Measurements from ENCODE around the gene CEL.
"Not testable (repeated sequence)": the region's sequence is repeated elsewhere in the genome, so short reads cannot be mapped to it uniquely, and the experiment has no call there.

The CEL gene

DNA sequence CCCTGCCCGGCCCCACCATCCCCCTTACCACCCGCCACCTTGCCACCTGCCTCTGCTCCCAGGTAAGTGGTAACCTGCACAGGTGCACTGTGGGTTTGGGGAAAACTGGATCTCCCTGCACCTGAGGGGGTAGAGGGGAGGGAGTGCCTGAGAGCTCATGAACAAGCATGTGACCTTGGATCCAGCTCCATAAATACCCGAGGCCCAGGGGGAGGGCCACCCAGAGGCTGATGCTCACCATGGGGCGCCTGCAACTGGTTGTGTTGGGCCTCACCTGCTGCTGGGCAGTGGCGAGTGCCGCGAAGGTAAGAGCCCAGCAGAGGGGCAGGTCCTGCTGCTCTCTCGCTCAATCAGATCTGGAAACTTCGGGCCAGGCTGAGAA is at the start of gene CEL:
Gene CEL (plus strand): TSS at position 218 of the 382 bp plus-strand sequence. CDS start 22 bp downstream, at position 240.
- H3K36me3 ChIP-seq (ENCODE audit: control insufficient read depth, low read depth, low read length); H3K27me3 ChIP-seq (ENCODE audit: control insufficient read depth, insufficient read depth, low read length); H3K4me3 ChIP-seq (ENCODE audit: low read length); H3K27ac ChIP-seq (ENCODE audit: low read length); H3K9ac ChIP-seq (ENCODE audit: low read length); H3K9me3 ChIP-seq (ENCODE audit: control insufficient read depth, low read depth, low read length): not testable (repeated sequence)
- H3K4me1 ChIP-seq (ENCODE audit: control insufficient read depth, low read depth, low read length) = peaks cover 13% of the 10 kb centered on the region

DNA sequence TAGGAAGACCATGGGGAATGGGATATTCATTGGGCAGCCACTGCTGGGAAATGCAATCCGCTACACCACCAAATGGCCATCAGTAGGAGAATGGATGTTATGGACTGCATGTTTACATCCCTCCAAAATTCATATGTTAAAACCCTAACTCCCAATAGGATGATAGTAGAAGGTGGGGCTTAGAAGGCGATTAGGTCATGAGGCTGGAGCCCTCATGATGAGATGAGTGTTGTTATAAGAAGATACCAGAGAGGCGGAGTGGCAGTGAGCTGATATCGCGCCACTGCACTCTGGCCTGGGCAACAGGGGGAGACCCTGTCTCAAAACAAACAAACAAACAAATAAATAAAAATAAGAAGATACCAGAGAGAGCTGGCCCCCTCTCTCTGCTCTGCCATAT is 47.1 kb upstream of the CEL start:
- H3K4me3 ChIP-seq (ENCODE audit: low read length) = no peak overlapping the region
- H3K27me3 ChIP-seq (ENCODE audit: control insufficient read depth, insufficient read depth, low read length) = peaks cover 4% of the 10 kb centered on the region
- no peak overlapping the region for H3K9ac ChIP-seq (ENCODE audit: low read length)
- H3K36me3 ChIP-seq (ENCODE audit: control insufficient read depth, low read depth, low read length) = no peaks in the 10 kb centered on the region
- H3K9me3 ChIP-seq (ENCODE audit: control insufficient read depth, low read depth, low read length) = no peaks in the 10 kb centered on the region
- no peak overlapping the region for H3K27ac ChIP-seq (ENCODE audit: low read length)
- no peaks in the 10 kb centered on the region for H3K4me1 ChIP-seq (ENCODE audit: control insufficient read depth, low read depth, low read length)

DNA sequence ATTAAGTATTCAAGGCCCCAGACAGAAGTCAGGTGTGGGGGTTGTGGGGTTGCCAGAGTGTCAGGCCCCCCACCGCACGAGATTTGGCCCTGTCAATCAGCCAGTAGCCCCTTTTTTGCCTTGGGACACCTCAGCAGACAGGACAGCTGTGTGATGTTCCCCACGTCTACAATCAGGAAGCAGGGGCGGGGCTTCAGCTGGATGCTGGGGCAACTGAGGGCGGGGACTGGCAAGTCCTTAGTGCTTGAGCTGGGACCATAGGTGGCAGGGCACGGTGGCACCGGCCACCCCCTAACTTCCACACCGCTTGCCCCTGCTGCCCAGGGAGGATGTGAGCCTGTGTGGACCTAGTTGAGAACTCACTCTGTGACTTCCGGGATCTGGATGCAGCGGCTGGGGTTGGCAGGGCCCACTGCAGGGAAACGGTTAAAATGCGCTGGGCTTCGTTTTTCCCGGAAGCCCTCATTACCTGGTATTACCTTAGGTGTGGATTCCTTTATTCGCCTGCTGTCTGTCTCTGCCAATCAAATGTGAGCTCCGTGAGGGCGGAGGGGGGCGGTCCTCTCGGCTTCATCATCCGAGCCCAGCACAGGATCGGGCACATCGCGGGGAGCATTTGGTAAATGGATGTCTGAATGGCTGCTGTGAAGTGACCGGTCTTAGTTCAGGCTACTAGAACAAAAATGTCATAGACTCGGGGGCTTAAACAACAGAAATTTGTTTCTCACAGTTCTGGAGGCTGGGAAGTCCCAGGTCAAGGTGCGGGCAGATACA is 38.5 kb upstream of the CEL start:
- Histone ChIP-seq H3K9ac (ENCODE audit: low read length) (no peak overlapping the region), H3K9me3 (ENCODE audit: control insufficient read depth, low read depth, low read length) (no peaks in the 10 kb centered on the region), H3K27me3 (ENCODE audit: control insufficient read depth, insufficient read depth, low read length) (peaks cover 8% of the 10 kb centered on the region), H3K27ac (ENCODE audit: low read length) (no peak overlapping the region), H3K4me3 (ENCODE audit: low read length) (no peak overlapping the region), H3K36me3 (ENCODE audit: control insufficient read depth, low read depth, low read length) (no peaks in the 10 kb centered on the region), H3K4me1 (ENCODE audit: control insufficient read depth, low read depth, low read length) (no peaks in the 10 kb centered on the region)

DNA sequence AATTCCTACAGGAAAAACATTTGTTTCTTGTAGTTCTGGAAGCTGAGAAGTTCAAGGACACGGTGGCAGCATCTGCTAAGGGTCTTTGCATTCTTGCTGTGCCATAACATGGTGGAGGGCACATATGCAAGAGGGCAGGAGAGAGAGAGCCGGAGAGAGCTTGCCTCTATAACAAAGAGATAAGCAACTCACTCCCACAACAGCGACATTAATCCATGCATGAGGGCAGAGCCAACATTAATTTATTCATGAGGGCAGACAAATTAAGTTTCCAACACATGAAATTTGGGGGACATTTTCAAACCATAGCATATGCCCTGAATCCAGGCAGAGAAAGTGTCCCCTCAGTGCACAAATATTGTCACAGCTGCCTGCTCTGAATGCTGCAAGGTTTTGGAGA is 35.4 kb upstream of the CEL start:
- no peak overlapping the region for H3K27ac ChIP-seq (ENCODE audit: low read length)
- no peaks in the 10 kb centered on the region for H3K9me3 ChIP-seq (ENCODE audit: control insufficient read depth, low read depth, low read length)
- no peak overlapping the region for H3K4me3 ChIP-seq (ENCODE audit: low read length)
- no peaks in the 10 kb centered on the region for H3K4me1 ChIP-seq (ENCODE audit: control insufficient read depth, low read depth, low read length)
- no peaks in the 10 kb centered on the region for H3K36me3 ChIP-seq (ENCODE audit: control insufficient read depth, low read depth, low read length)
- H3K9ac ChIP-seq (ENCODE audit: low read length) = no peak overlapping the region
- peaks cover 8% of the 10 kb centered on the region for H3K27me3 ChIP-seq (ENCODE audit: control insufficient read depth, insufficient read depth, low read length)

DNA sequence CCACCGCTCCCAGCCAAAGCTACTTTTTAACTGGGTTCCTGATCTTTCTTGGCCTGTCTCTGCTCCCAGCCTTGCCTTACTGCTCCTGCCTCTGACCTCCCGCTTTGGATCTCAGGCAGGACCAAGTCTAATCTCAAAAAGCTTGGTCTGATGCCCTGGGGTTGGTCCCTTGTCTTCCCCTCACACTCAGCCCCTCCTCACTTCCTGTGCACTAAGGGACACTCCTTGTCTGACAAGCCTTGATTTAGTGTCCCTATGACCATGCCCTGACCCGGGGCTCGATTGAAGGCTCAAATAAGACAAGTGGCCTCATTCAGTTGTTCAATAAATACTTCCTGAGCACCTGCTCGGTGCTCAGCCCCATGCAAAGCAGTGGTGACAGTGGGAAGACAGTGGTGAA is 34.6 kb upstream of the CEL start:
- H3K27me3 ChIP-seq (ENCODE audit: control insufficient read depth, insufficient read depth, low read length) = peaks cover 8% of the 10 kb centered on the region
- no peak overlapping the region for H3K27ac ChIP-seq (ENCODE audit: low read length)
- no peaks in the 10 kb centered on the region for H3K9me3 ChIP-seq (ENCODE audit: control insufficient read depth, low read depth, low read length)
- H3K4me3 ChIP-seq (ENCODE audit: low read length) = no peak overlapping the region
- no peak overlapping the region for H3K9ac ChIP-seq (ENCODE audit: low read length)
- no peaks in the 10 kb centered on the region for H3K36me3 ChIP-seq (ENCODE audit: control insufficient read depth, low read depth, low read length)
- peaks cover 3% of the 10 kb centered on the region for H3K4me1 ChIP-seq (ENCODE audit: control insufficient read depth, low read depth, low read length)

DNA sequence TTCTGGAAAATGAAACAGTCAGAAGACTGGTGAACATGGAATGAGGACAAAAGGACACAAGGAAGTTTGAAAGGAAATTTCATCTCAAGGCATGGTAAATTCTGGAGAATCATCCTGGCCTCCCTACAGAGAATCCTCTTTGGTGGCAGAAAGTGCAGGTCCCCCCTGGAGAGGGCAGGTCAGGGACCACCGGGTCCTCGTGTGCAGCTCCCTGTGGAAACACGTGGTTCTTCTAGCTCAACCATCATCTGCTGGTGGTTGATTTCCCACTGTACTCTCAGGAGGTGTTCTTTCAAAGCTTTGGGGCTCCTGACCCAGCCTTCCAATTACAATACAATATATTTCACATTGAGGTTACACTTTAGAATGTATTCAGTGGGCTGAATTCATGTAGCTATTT is 33.6 kb upstream of the CEL start:
- Histone ChIP-seq H3K4me3 (ENCODE audit: low read length) (no peak overlapping the region), H3K27me3 (ENCODE audit: control insufficient read depth, insufficient read depth, low read length) (peaks cover 8% of the 10 kb centered on the region), H3K4me1 (ENCODE audit: control insufficient read depth, low read depth, low read length) (peaks cover 7% of the 10 kb centered on the region), H3K9me3 (ENCODE audit: control insufficient read depth, low read depth, low read length) (no peaks in the 10 kb centered on the region), H3K27ac (ENCODE audit: low read length) (no peak overlapping the region), H3K9ac (ENCODE audit: low read length) (no peak overlapping the region), H3K36me3 (ENCODE audit: control insufficient read depth, low read depth, low read length) (peaks cover 4% of the 10 kb centered on the region)

DNA sequence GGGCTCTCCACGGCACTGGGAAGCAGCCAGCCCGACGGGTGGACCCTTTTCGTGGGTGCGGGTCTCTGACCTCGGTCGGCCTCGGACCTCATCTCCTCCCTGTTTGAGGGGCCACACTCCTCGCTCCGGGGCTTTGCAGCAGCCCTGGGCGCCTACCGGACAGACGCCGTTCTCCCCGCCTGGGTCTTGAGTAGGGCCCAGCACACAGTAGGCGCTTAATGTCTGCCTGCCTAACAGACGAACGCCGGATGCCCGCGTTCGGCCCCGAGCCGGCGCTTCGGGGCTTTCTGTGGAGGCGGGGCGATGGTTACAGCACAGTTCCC is 31.8 kb upstream of the CEL start:
- Histone ChIP-seq H3K27ac (ENCODE audit: low read length) (peak overlapping the region; percentile 14), H3K9me3 (ENCODE audit: control insufficient read depth, low read depth, low read length) (no peaks in the 10 kb centered on the region), H3K27me3 (ENCODE audit: control insufficient read depth, insufficient read depth, low read length) (peaks cover 8% of the 10 kb centered on the region), H3K4me1 (ENCODE audit: control insufficient read depth, low read depth, low read length) (peaks cover 7% of the 10 kb centered on the region), H3K4me3 (ENCODE audit: low read length) (peak overlapping the region; percentile 98), H3K36me3 (ENCODE audit: control insufficient read depth, low read depth, low read length) (peaks cover 4% of the 10 kb centered on the region), H3K9ac (ENCODE audit: low read length) (peak overlapping the region; percentile 95)

DNA sequence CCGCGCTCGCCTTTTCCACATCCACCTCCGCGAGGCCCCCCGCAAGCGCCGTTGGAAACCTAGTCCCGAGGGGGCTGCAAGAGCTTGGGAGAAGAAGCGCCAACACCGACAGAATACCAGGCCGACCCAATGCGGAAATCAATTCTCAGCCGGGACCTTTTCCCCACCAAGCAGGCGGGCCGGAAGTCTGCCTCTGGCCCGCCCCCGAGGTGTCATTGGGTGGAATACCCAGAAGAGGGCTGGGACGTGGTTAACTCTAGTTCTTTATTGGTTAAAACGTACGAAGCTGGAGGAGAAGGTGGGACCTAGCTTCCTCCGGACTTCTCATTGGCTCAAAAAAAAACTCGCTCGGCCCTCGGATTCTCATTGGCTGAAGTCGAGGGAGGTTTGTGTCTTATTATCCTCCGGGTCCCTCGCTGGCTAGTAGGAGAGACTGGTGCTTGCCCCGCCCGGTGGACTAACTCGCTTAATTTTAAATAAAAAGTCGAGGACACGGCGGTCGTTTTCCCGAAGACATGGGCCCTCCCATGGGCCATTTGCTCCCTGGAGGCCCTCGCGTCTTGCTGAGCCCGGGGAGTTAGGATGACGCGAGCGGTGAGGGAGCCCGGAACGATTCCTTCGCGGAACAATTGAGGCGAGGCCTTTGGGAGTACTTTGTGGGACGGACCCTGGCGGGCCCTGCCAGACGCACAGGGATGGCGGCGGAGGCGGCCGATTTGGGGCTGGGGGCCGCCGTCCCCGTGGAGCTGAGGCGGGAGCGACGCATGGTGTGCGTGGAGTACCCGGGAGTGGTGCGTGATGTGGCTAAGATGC is 31.3 kb upstream of the CEL start, which contains the start of gene GTF3C5:
Gene GTF3C5 (plus strand): TSS at position 681 of the 813 bp plus-strand sequence. CDS start 15 bp downstream, at position 696.
- Histone ChIP-seq H3K4me1 (ENCODE audit: control insufficient read depth, low read depth, low read length) (peaks cover 7% of the 10 kb centered on the region), H3K9ac (ENCODE audit: low read length) (peak within 1 kb of the TSS; percentile 95), H3K9me3 (ENCODE audit: control insufficient read depth, low read depth, low read length) (no peaks in the 10 kb centered on the region), H3K36me3 (ENCODE audit: control insufficient read depth, low read depth, low read length) (peaks cover 4% of the 10 kb centered on the region), H3K27me3 (ENCODE audit: control insufficient read depth, insufficient read depth, low read length) (peaks cover 8% of the 10 kb centered on the region), H3K4me3 (ENCODE audit: low read length) (peak within 1 kb of the TSS; percentile 98), H3K27ac (ENCODE audit: low read length) (peak within 1 kb of the TSS; percentile 91)

DNA sequence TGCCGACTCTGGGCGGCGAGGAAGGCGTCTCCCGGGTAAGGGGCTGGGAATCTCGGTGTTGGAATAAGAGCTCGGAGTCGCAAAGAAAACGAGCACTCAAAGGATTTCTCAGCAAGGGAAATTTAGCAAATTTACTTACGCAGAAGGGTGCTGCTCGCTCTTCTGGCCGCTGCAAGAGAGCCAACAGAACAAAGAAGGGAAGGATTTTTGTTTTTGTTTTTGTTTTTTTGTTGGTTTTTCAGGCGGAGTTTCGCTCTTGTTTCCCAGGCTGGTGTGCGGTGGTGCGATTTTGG is 30.7 kb upstream of the CEL start:
- Histone ChIP-seq H3K4me1 (ENCODE audit: control insufficient read depth, low read depth, low read length) (peaks cover 7% of the 10 kb centered on the region), H3K36me3 (ENCODE audit: control insufficient read depth, low read depth, low read length) (peaks cover 4% of the 10 kb centered on the region), H3K27me3 (ENCODE audit: control insufficient read depth, insufficient read depth, low read length) (peaks cover 5% of the 10 kb centered on the region), H3K27ac (ENCODE audit: low read length) (peak overlapping the region; percentile 91), H3K9ac (ENCODE audit: low read length) (peak overlapping the region; percentile 95), H3K9me3 (ENCODE audit: control insufficient read depth, low read depth, low read length) (no peaks in the 10 kb centered on the region), H3K4me3 (ENCODE audit: low read length) (peak overlapping the region; percentile 98)

DNA sequence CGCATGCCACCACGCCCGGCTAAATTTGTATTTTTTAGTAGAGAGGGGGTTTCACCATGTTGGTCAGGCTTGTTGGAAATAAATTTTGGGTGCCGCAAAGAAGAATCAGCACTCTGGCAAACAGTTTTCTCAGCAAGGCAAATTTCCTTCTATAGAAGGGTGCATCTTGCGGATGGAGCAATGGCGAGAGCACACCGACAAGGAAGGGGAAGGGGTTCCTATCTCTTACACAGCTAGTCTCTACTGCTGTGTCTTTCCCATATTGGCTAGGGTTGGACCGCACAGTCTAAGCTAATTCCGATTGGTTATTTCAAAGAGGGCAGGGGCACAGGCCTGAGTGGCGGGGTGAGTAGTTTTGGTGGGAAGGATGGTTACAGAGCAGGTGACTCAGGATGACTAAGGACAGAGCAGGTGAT is 30.3 kb upstream of the CEL start:
- Histone ChIP-seq H3K27me3 (ENCODE audit: control insufficient read depth, insufficient read depth, low read length) (peaks cover under 1% of the 10 kb centered on the region), H3K36me3 (ENCODE audit: control insufficient read depth, low read depth, low read length) (peaks cover 4% of the 10 kb centered on the region), H3K4me3 (ENCODE audit: low read length) (peak overlapping the region; percentile 98), H3K9me3 (ENCODE audit: control insufficient read depth, low read depth, low read length) (no peaks in the 10 kb centered on the region), H3K4me1 (ENCODE audit: control insufficient read depth, low read depth, low read length) (peaks cover 7% of the 10 kb centered on the region), H3K9ac (ENCODE audit: low read length) (peak overlapping the region; percentile 95), H3K27ac (ENCODE audit: low read length) (no peak overlapping the region)

DNA sequence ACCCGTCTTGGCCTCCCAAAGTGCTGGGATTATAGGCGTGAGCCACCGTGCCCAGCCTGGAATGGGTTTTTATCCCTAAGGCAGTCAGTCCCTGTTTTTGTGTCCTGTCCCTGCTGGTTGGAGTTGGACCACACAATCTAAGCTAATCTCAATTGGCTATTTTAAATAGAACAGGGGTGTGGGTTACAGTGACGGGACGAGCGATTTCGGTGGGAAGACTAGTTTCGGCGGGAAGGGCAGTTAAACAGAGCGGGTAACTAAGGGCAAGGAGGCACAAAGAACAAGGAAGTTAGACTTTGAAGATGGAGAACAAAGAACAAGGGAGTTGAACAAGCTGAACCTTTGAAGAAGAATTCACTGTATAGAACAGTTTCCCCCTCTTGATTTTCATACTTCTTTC is 29.6 kb upstream of the CEL start:
- Histone ChIP-seq H3K4me1 (ENCODE audit: control insufficient read depth, low read depth, low read length) (peaks cover 7% of the 10 kb centered on the region), H3K36me3 (ENCODE audit: control insufficient read depth, low read depth, low read length) (peaks cover 4% of the 10 kb centered on the region), H3K9ac (ENCODE audit: low read length) (no peak overlapping the region)

DNA sequence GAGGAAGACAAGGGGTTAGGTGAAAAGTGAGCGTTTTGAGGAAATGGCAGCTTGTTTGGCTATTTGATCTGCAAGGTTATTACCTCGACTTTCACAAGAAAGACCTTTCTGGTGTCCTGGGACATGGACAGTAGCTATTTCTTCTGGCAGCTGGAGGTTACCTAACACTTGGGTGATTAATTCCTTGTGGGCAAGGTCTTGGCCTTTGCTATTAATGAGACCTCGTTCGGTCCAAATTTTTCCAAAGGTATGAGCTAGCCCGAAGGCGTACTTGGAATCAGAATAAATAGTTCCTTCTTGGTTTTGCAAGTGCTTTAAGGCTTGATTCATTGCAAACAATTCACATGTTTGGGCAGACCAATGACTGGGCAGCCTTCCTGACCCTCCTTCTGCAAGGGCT is 26.1 kb upstream of the CEL start:
- peaks cover 7% of the 10 kb centered on the region for H3K4me1 ChIP-seq (ENCODE audit: control insufficient read depth, low read depth, low read length)
- H3K9me3 ChIP-seq (ENCODE audit: control insufficient read depth, low read depth, low read length) = no peaks in the 10 kb centered on the region
- no peak overlapping the region for H3K27ac ChIP-seq (ENCODE audit: low read length)
- no peak overlapping the region for H3K4me3 ChIP-seq (ENCODE audit: low read length)
- no peak overlapping the region for H3K9ac ChIP-seq (ENCODE audit: low read length)
- peaks cover 4% of the 10 kb centered on the region for H3K36me3 ChIP-seq (ENCODE audit: control insufficient read depth, low read depth, low read length)
- no peaks in the 10 kb centered on the region for H3K27me3 ChIP-seq (ENCODE audit: control insufficient read depth, insufficient read depth, low read length)

More for the DNA sequence above, 29.6 kb upstream of the CEL start:
- H3K9me3 ChIP-seq (ENCODE audit: control insufficient read depth, low read depth, low read length) = no peaks in the 10 kb centered on the region
- peak overlapping the region; percentile 98 for H3K4me3 ChIP-seq (ENCODE audit: low read length)
- no peaks in the 10 kb centered on the region for H3K27me3 ChIP-seq (ENCODE audit: control insufficient read depth, insufficient read depth, low read length)
- no peak overlapping the region for H3K27ac ChIP-seq (ENCODE audit: low read length)

All from iPS-18a (cell line).